Thyroid gland (tissue), 4 donors: ENCODE results near the gene DACH1. TPM values are rescaled to one million over a fixed set of nuclear protein-coding genes. Genes with fewer than 3 reads are reported as not detected.

Experiments used
- DNase-seq, 2 donors: peaks; one replicate each; pipeline ENCODE4 v3.0.0-alpha.2; 2019
- H3K27ac ChIP-seq, 3 donors: fragments of 200-600 bp; sonication (generic); 1 replicate in 2 of 3; 2 replicates in 1 of 3; pipeline ENCODE4 v1.5.1; 2016 to 2019; ENCODE audit warnings: mild to moderate bottlenecking in 1 of 3, moderate library complexity in 1 of 3
- H3K27me3 ChIP-seq: fragments of 200-600 bp; sonication (generic); one replicate; pipeline ENCODE4 v1.5.1; 2019
- H3K36me3 ChIP-seq, 2 donors: fragments of 200-600 bp; sonication (generic); one replicate each; pipeline ENCODE4 v1.5.1; 2016 to 2019
- H3K4me1 ChIP-seq, 2 donors: fragments of 200-600 bp; sonication (generic); one replicate each; pipeline ENCODE4 v1.5.1; 2017 to 2019
- H3K4me3 ChIP-seq, 3 donors: fragments of 200-600 bp; sonication (generic); replicated peaks in 1 of 3; 1 replicate in 2 of 3; 2 replicates in 1 of 3; pipeline ENCODE4 v1.5.1; 2016; ENCODE audit warnings: mild to moderate bottlenecking in 1 of 3
- H3K9me3 ChIP-seq: fragments of 200-600 bp; sonication (generic); one replicate; pipeline ENCODE4 v1.5.1; 2017
- CTCF ChIP-seq, 6 experiments: fragments of 200-600 bp in 3 of 6; fragments of 450-650 bp in 3 of 6; sonication (generic) in 3 of 6; IDR thresholded peaks; one replicate each; pipeline ENCODE4 v1.5.1; 2016 to 2019; ENCODE audit warnings: antibody characterized with exemption in 6 of 6, mild to moderate bottlenecking in 2 of 6, inconsistent platforms in 1 of 6, moderate library complexity in 1 of 6
- POLR2A ChIP-seq, 2 donors: fragments of 450-650 bp; IDR thresholded peaks; one replicate each; pipeline ENCODE4 v1.6.1; 2017; ENCODE audit warnings: antibody characterized with exemption in 2 of 2, mild to moderate bottlenecking in 2 of 2, moderate library complexity in 1 of 2
- WGBS, 2 donors: methylation state at CpG; one replicate each; pipeline ENCODE4 v1.1.5; 2017; 5-methylcytosine and 5-hydroxymethylcytosine counted together
- intact Hi-C: fragments of 100-400 bp; cut with DNase I; formaldehyde crosslinking; loops from one replicate; pipeline ENCODE4 v1.15.1; 2023
- total RNA-seq, 4 donors: library from RNA; depleted of rRNA; stranded (reverse); fragments of >200 nt; gene quantifications; one replicate each; pipeline ENCODE4 v1.2.3, GENCODE V29; 2016

DACH1 gene
- total RNA-seq, 4 donors from 2014 or later: 0.33 to 0.49 (median 0.33) TPM; not detected in 1

- intact Hi-C loops: no loop called here
- Histone ChIP-seq H3K36me3 (no peaks in the 10 kb centered on the region), H3K9me3 (no peaks in the 10 kb centered on the region), H3K4me1 (peaks cover 0 to 3% of the 10 kb centered on the region in 2 donors), H3K4me3 (no peak overlapping the region), H3K27ac (no peak overlapping the region), H3K27me3 (no peaks in the 10 kb centered on the region)
- no peak for TF ChIP-seq POLR2A (IDR thresholded peaks at IDR 0.05)
- TF ChIP-seq CTCF (IDR thresholded peaks at IDR 0.05): no peak
- no peak for DNase-seq
- WGBS, 2 donors: 35 to 42% methylated on average over 2 of the region's 2 CpGs
Observed at GRCh38 chr13:71758828-71759227, 108.2 kb downstream of the DACH1 start.

- no peak overlapping the region for H3K27ac ChIP-seq
- H3K36me3 ChIP-seq: no peaks in the 10 kb centered on the region
- peaks cover 2 to 7% of the 10 kb centered on the region in 2 donors for H3K4me1 ChIP-seq
- intact Hi-C loops: no loop called here
- 82 to 84% methylated on average over 7 of the region's 7 CpGs for WGBS, 2 donors
- no peaks in the 10 kb centered on the region for H3K27me3 ChIP-seq
- no peak for DNase-seq
- no peaks in the 10 kb centered on the region for H3K9me3 ChIP-seq
- no peak for TF ChIP-seq POLR2A (IDR thresholded peaks at IDR 0.05)
- TF ChIP-seq CTCF (IDR thresholded peaks at IDR 0.05): peak in 1 of 6 experiments; percentile 13
- no peak overlapping the region for H3K4me3 ChIP-seq
Observed at GRCh38 chr13:71754407-71754974, 112.5 kb downstream of the DACH1 start.

DNA sequence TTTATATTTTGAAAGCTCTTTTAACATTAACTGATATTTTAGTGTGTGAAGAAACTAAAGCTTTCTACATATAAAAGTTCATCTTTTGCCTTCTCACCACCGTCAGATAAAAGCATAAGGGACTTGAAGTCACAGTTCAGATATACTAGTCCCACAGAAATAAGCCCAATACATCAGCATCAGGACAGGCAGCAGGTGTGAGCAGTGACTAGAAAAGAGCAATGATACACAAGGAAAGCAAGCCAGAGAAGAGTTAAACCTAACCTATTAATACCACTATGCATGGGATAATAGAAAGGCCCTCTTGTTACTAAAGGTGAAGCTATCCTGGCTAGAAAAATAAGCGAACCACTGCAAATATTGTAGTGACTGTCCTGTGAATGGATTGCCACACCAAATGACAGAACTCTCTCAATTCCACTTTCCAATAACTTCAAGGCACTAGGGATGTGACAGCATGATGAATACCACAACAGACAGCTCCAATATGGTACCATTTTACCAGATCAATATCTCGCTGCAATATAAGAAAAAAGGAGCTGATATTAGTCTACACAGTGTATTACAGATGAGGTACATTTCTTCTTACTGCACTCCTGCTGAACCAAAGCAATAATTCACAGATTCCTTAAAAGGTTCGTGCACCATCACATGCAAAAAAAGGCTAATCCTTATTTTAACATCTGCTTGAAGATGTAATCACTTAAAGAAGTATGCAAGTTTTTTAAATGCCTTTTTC lies 114.1 kb downstream of the DACH1 start:
- Histone ChIP-seq H3K27ac (no peak overlapping the region), H3K27me3 (no peaks in the 10 kb centered on the region), H3K4me1 (peaks cover 0 to 7% of the 10 kb centered on the region in 2 donors), H3K9me3 (no peaks in the 10 kb centered on the region), H3K36me3 (no peaks in the 10 kb centered on the region), H3K4me3 (no peak overlapping the region)
- TF ChIP-seq POLR2A (IDR thresholded peaks at IDR 0.05) (no peak), CTCF (IDR thresholded peaks at IDR 0.05) (no peak)
- WGBS, 2 donors: 91 to 93% methylated on average over 4 of the region's 4 CpGs
- intact Hi-C loops: no loop called here
- no peak for DNase-seq

DNA sequence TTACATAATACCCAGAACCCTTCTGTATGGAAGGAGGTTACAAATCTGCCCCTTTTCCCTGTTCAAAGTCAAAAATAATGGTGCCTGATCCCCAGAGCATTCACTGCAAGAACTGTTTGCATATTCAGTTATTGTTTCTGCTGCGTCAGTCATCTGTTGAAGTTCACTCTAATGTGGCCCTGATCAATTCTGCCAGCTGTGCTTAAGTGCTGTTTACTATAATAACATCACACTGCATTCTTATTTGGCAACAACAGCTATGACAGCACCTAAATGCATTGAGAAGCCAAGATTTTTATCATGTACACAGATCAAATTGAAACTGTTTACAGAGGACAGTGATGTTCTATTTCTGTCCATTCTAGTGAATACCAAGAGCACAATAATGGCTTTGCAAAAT lies 115.9 kb downstream of the DACH1 start:
- no peaks in the 10 kb centered on the region for H3K27me3 ChIP-seq
- H3K27ac ChIP-seq: no peak overlapping the region
- H3K36me3 ChIP-seq: no peaks in the 10 kb centered on the region
- H3K4me1 ChIP-seq: peaks cover 0 to 7% of the 10 kb centered on the region in 2 donors
- no peak overlapping the region for H3K4me3 ChIP-seq
- H3K9me3 ChIP-seq: no peaks in the 10 kb centered on the region
- whole genome bisulfite sequencing, 2 donors: 42 to 61% methylated on average over 1 of the region's 1 CpG
- TF ChIP-seq POLR2A (IDR thresholded peaks at IDR 0.05) (no peak), CTCF (IDR thresholded peaks at IDR 0.05) (no peak)
- intact Hi-C loops: no loop called here
- no peak for DNase-seq

- intact Hi-C loops: no loop called here
- Histone ChIP-seq H3K9me3 (no peaks in the 10 kb centered on the region), H3K36me3 (no peaks in the 10 kb centered on the region), H3K4me3 (no peak overlapping the region), H3K4me1 (no peaks in the 10 kb centered on the region), H3K27ac (no peak overlapping the region), H3K27me3 (no peaks in the 10 kb centered on the region)
- 96 to 98% methylated on average over 1 of the region's 1 CpG for WGBS, 2 donors
- TF ChIP-seq POLR2A (IDR thresholded peaks at IDR 0.05) (no peak), CTCF (IDR thresholded peaks at IDR 0.05) (no peak)
- DNase-seq: no peak
Observed at GRCh38 chr13:71730267-71730666, 136.7 kb downstream of the DACH1 start.
